HL-60 (cell line): ENCODE results near the gene MCL1.
A peak's percentile ranks its signal among the peaks of the same experiment; 100 is the strongest.

ENCODE experiments used
- DNase-seq, 2 experiments: peaks; one replicate each; pipeline ENCODE4 v3.0.0-alpha.2; 2010 to 2020; ENCODE audit warnings: low read depth in 1 of 2, low spot score in 1 of 2
- H3K27ac ChIP-seq: fragments of 250-450 bp; sonication (Bioruptor Pico); replicated peaks from 2 replicates; pipeline ENCODE4 v1.5.1; 2020; ENCODE audit warnings: mild to moderate bottlenecking, moderate library complexity
- H3K27me3 ChIP-seq: fragments of 250-450 bp; sonication (Bioruptor Pico); 2 replicates; pipeline ENCODE4 v1.5.1; 2021; ENCODE audit warnings: mild to moderate bottlenecking, moderate library complexity; ENCODE audit not compliant: insufficient read depth, poor library complexity, severe bottlenecking
- H3K4me3 ChIP-seq: replicated peaks from 2 replicates; pipeline ENCODE4 v1.5.1; 2011; ENCODE audit warnings: mild to moderate bottlenecking, control low read depth, low read length; ENCODE audit not compliant: insufficient read depth
- GABPA ChIP-seq: IDR thresholded peaks from 2 replicates; pipeline ENCODE4 v1.6.1; 2012; ENCODE audit warnings: low read depth
- POLR2AphosphoS5 ChIP-seq: IDR thresholded peaks from 2 replicates; pipeline ENCODE4 v1.6.1; 2012; ENCODE audit warnings: low read depth
- REST ChIP-seq: IDR thresholded peaks from 2 replicates; pipeline ENCODE4 v1.6.1; 2012; ENCODE audit warnings: low read depth; ENCODE audit not compliant: insufficient replicate concordance
- SPI1 ChIP-seq: IDR thresholded peaks from 2 replicates; pipeline ENCODE4 v1.6.1; 2012; ENCODE audit warnings: low read depth, mild to moderate bottlenecking, borderline replicate concordance
- TF ChIP-seq, protein P1 (sequence below): IDR thresholded peaks from one replicate; pipeline ENCODE4 v1.5.1; 2011; ENCODE audit warnings: low read length, control low read depth, inconsistent platforms; ENCODE audit not compliant: insufficient read depth

MCL1 gene

DNA sequence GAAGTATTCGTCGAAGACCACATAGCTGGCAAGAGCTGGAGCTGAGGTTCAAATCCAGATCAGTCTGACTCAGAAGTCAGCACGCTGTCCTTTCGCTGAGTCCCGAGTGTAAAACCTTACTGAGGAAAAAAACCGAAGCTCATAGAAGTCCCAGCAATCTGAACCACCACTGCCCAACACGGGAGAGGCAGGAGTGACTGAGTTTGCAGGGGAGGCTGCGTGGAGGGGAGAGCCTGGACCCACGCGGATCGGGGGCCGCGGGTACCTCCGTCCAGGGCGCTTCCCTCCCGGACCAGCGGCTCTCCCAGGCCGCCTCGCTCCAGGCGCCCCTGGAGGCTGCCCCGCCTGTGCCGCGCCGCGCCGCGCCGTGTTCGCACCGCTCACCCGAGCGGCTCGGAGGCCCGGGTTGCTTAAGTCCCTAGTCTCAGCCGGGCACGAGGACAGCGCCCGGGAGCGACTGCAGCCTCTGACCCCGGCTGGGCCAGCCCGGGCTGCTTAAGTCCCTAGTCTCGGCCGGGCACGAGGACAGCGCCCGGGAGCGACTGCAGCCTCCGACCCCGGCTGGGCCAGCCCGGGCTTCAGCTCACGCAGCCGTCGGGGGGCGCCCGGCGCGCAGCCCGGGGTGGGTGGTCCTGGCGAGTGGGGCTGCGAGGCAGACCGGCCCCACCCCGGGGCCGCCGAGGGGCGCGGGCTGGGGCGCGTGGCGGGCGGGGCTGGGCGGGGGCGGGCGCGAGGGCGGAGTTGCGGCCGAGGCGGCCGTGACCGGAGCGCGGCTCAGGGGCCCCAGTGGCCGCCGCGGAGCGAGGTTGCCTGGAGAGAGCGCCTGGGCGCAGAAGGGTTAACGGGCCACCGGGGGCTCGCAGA, 30.5 kb downstream of the MCL1 start, which contains the start of gene ADAMTSL4:
Gene ADAMTSL4, plus strand, starts transcription at position 777 of the 864 bp plus-strand sequence. CDS start 2,881 bp downstream, outside the sequence.
- Histone ChIP-seq H3K27me3 (no peaks in the 10 kb centered on the region), H3K4me3 (peak within 1 kb of the TSS; percentile 50), H3K27ac (no peak within 1 kb of the TSS)
- DNase-seq, result peak in 1 of 2 experiments; percentile 46
- TF ChIP-seq SPI1, result no peak
- TF ChIP-seq GABPA, result no peak
- no peak for TF ChIP-seq REST
- TF ChIP-seq, protein P1, sequence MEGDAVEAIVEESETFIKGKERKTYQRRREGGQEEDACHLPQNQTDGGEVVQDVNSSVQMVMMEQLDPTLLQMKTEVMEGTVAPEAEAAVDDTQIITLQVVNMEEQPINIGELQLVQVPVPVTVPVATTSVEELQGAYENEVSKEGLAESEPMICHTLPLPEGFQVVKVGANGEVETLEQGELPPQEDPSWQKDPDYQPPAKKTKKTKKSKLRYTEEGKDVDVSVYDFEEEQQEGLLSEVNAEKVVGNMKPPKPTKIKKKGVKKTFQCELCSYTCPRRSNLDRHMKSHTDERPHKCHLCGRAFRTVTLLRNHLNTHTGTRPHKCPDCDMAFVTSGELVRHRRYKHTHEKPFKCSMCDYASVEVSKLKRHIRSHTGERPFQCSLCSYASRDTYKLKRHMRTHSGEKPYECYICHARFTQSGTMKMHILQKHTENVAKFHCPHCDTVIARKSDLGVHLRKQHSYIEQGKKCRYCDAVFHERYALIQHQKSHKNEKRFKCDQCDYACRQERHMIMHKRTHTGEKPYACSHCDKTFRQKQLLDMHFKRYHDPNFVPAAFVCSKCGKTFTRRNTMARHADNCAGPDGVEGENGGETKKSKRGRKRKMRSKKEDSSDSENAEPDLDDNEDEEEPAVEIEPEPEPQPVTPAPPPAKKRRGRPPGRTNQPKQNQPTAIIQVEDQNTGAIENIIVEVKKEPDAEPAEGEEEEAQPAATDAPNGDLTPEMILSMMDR, result no peak
- TF ChIP-seq POLR2AphosphoS5, result no peak

- DNase-seq, result no peak
- Histone ChIP-seq H3K4me3 (peak overlapping the region; percentile 50), H3K27ac (no peak overlapping the region), H3K27me3 (no peaks in the 10 kb centered on the region)
- TF ChIP-seq GABPA, result no peak
- TF ChIP-seq SPI1, result no peak
- TF ChIP-seq, protein P1, result no peak
- no peak for TF ChIP-seq POLR2AphosphoS5
- TF ChIP-seq REST, result no peak
These were observed 31.1 kb downstream of the MCL1 start for GRCh38 chr1:150548324-150548631.

GRCh38 chr1:150546294-150546937, 33.0 kb downstream of the MCL1 start:
- no peak overlapping the region for H3K27ac ChIP-seq
- no peaks in the 10 kb centered on the region for H3K27me3 ChIP-seq
- TF ChIP-seq, protein P1, result no peak
- TF ChIP-seq SPI1 (no peak), POLR2AphosphoS5 (no peak), GABPA (no peak), REST (no peak)
- no peak overlapping the region for H3K4me3 ChIP-seq
- no peak for DNase-seq
